ENCODE results near the gene L3MBTL4. TPM values are rescaled to one million over a fixed set of nuclear protein-coding genes. Genes with fewer than 3 reads are reported as not detected.

The L3MBTL4 gene
- total and polyA plus RNA-seq, 10 of the 15 experiments (the other 5 are each of a cell fraction or from before 2014, with no cell fraction given): 1.3 to 8.7 (median 3.8) TPM

- TF ChIP-seq ZNF207 (IDR thresholded peaks at IDR 0.05; ENCODE audit: borderline replicate concordance) (no peak), SRF (IDR thresholded peaks at IDR 0.05; ENCODE audit: low read depth in 2 of 2, low read length in 2 of 2) (no peak), NR2F1 (conservative IDR thresholded peaks at IDR 0.05) (no peak), CEBPB (IDR thresholded peaks at IDR 0.05; ENCODE audit: borderline replicate concordance in 1 of 2, low read depth in 2 of 2, low read length in 2 of 2) (no peak), SREBF2 (IDR thresholded peaks at IDR 0.05; ENCODE audit: low read length) (no peak), CBX3 (IDR thresholded peaks at IDR 0.05; ENCODE audit: borderline replicate concordance, low read depth) (no peak)
Measured at GRCh38 chr18:6017171-6017570, 397.5 kb downstream of the L3MBTL4 start (continued).

- Histone ChIP-seq H3K4me2 (ENCODE audit: control insufficient read depth, insufficient read depth) (no peak overlapping the region), H4K20me1 (ENCODE audit: control insufficient read depth, insufficient read depth) (no peaks in the 10 kb centered on the region), H3K27me3 (replicated peaks in 1 of 2; ENCODE audit: control insufficient read depth in 2 of 2, insufficient read depth in 2 of 2, low read length in 1 of 2) (no peaks in the 10 kb centered on the region), H3K36me3 (ENCODE audit: control insufficient read depth in 2 of 2, insufficient read depth in 2 of 2, low read length in 1 of 2) (no peaks in the 10 kb centered on the region), H3K4me3 (no peak overlapping the region), H3K4me1 (ENCODE audit: control insufficient read depth, insufficient read depth, low read length) (no peaks in the 10 kb centered on the region), H3K79me2 (ENCODE audit: control insufficient read depth, insufficient read depth, low read length) (no peaks in the 10 kb centered on the region), H3K9ac (ENCODE audit: control insufficient read depth, insufficient read depth, low read length) (no peak overlapping the region), H2AFZ (ENCODE audit: control insufficient read depth, low read depth, low read length) (no peak overlapping the region), H3K27ac (ENCODE audit: control insufficient read depth, insufficient read depth) (no peak overlapping the region), H3K9me3 (replicated peaks; ENCODE audit: control insufficient read depth, insufficient read depth, low read length) (no peaks in the 10 kb centered on the region)
- CTCF ChIA-PET: interaction anchor here (0.5 kb wide), 1 partner anchor 925 kb away, joined by 3 read pairs; no protein-coding TSS in a partner anchor
- TF ChIP-seq KAT2A (conservative IDR thresholded peaks at IDR 0.05; ENCODE audit: control insufficient read depth, low read depth, low read length): no peak
- TF ChIP-seq TAF1 (IDR thresholded peaks at IDR 0.05; ENCODE audit: borderline replicate concordance, low read depth, low read length): no peak
- no peak for TF ChIP-seq POLR2AphosphoS2 (IDR thresholded peaks at IDR 0.05; ENCODE audit: low read depth, low read length)
- TF ChIP-seq PAX8 (IDR thresholded peaks at IDR 0.05): no peak
- no peak for TF ChIP-seq E4F1 (IDR thresholded peaks at IDR 0.05; ENCODE audit: borderline replicate concordance, partially characterized antibody)
- POLR2A ChIA-PET: no interaction called here
- RAD21 ChIA-PET (ENCODE audit: unreplicated experiment): no interaction called here
- in situ Hi-C loops (cut with MboI) (no loop called here), intact Hi-C loops (cut with micrococcal nuclease; ENCODE audit: unreplicated experiment) (no loop called here)
- SMC1A ChIA-PET (ENCODE audit: uncharacterized antibody, unreplicated experiment): no interaction called here
- no peak for ATAC-seq
- WGBS (ENCODE audit: insufficient coverage, insufficient replicate concordance, low lambda C conversion rate, missing lambda C conversion rate): 92% methylated on average over 5 of the region's 5 CpGs
- BruUV-seq (replicated peaks): no TSS peak
- no peak for DNase-seq (ENCODE audit: low read depth, low spot score)
- no peak for FAIRE-seq
Measured at GRCh38 chr18:6015364-6015763, 399.3 kb downstream of the L3MBTL4 start.
